OCI-LY3 (cell line): ENCODE data around the gene NR2C2AP.

Source experiments
- H2AFZ ChIP-seq: fragments of 200-600, 300-600 bp; shearing (Covaris generic); 2 replicates; pipeline ENCODE4 v1.6.0; 2014; ENCODE audit warnings: antibody characterized with exemption, low read depth, low read length
- H3K27ac ChIP-seq: fragments of 200-600, 300-600 bp; sonication (generic); 2 replicates; pipeline ENCODE4 v1.5.1; 2014; ENCODE audit warnings: mild to moderate bottlenecking, low read length, moderate library complexity, mixed read lengths
- H3K27me3 ChIP-seq: fragments of 200-600, 300-600 bp; sonication (generic); 2 replicates; pipeline ENCODE4 v1.6.1; 2014; ENCODE audit warnings: low read depth, low read length, mixed read lengths
- H3K36me3 ChIP-seq: fragments of 200-600, 300-600 bp; sonication (generic); replicated peaks from 2 replicates; pipeline ENCODE3; 2014; ENCODE audit warnings: low read depth, low read length, mixed read lengths
- H3K4me1 ChIP-seq: fragments of 300-600, 200-600 bp; sonication (generic); 2 replicates; pipeline ENCODE4 v1.6.1; 2014; ENCODE audit warnings: low read length, mixed read lengths
- H3K4me2 ChIP-seq: fragments of 200-600, 300-600 bp; sonication (generic); 2 replicates; pipeline ENCODE4 v1.6.1; 2014; ENCODE audit warnings: low read length, mixed read lengths
- H3K4me3 ChIP-seq: fragments of 300-600, 200-600 bp; sonication (generic); 2 replicates; pipeline ENCODE4 v1.5.1; 2014; ENCODE audit warnings: antibody characterized with exemption, mild to moderate bottlenecking, low read length, moderate library complexity
- H3K79me2 ChIP-seq: fragments of 300-600, 200-600 bp; shearing (Covaris generic); 2 replicates; pipeline ENCODE4 v1.6.1; 2014; ENCODE audit warnings: mild to moderate bottlenecking, low read length, mixed read lengths
- H3K9ac ChIP-seq: fragments of 300-600, 200-600 bp; shearing (Covaris generic); 2 replicates; pipeline ENCODE4 v1.6.0; 2014; ENCODE audit warnings: mild to moderate bottlenecking, low read length, moderate library complexity
- H3K9me3 ChIP-seq: fragments of 200-600, 300-600 bp; shearing (Covaris generic); 2 replicates; pipeline ENCODE4 v1.6.1; 2014; ENCODE audit warnings: low read length, mixed read lengths; ENCODE audit not compliant: insufficient read depth
- H4K20me1 ChIP-seq: fragments of 200-600, 300-600 bp; sonication (generic); 2 replicates; pipeline ENCODE4 v1.6.1; 2016; ENCODE audit warnings: low read length, mixed read lengths; ENCODE audit not compliant: insufficient read depth
- EZH2phosphoT487 ChIP-seq: fragments of 200-600 bp; shearing (Covaris generic); IDR thresholded peaks from 2 replicates; pipeline ENCODE4 v1.6.1; 2018; ENCODE audit warnings: antibody characterized with exemption, mixed run types, low read depth
- TF ChIP-seq, protein P1 (sequence below): fragments of 200-600, 300-600 bp; sonication (generic); IDR thresholded peaks from 2 replicates; pipeline ENCODE4 v1.5.1; 2014; ENCODE audit warnings: antibody characterized with exemption, low read length, low read depth

Gene NR2C2AP

DNA sequence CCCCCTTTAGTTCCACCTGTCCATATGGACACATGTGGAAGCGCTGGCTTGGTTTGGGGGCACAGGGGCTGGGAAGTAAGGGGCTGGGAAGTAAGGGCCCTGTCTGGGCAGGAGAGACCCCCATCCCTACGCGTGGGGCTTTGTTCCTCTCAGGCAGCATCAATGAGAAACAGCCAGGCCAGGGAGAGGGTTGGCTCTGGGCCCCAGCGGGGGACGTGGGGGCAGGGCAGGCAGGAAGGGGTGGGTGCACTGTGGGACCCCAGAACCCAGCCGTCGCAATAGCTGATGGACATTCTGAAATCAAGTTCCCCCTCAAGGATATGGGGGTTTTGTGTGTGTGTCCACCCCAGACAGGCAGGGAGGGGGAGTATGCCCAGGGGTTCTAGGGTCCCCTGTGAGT lies 9.7 kb upstream of the NR2C2AP start:
- Histone ChIP-seq H3K9me3 (no peaks in the 10 kb centered on the region), H3K27me3 (peaks cover 20% of the 10 kb centered on the region), H3K9ac (no peak overlapping the region), H2AFZ (no peak overlapping the region), H4K20me1 (peaks cover 3% of the 10 kb centered on the region; the same call in 1 of the 2 replicates), H3K36me3 (no peaks in the 10 kb centered on the region), H3K4me2 (no peak overlapping the region), H3K4me3 (no peak overlapping the region), H3K4me1 (peaks cover 5% of the 10 kb centered on the region; the same call in 1 of the 2 replicates), H3K27ac (no peak overlapping the region), H3K79me2 (no peaks in the 10 kb centered on the region)
- TF ChIP-seq, protein P1, sequence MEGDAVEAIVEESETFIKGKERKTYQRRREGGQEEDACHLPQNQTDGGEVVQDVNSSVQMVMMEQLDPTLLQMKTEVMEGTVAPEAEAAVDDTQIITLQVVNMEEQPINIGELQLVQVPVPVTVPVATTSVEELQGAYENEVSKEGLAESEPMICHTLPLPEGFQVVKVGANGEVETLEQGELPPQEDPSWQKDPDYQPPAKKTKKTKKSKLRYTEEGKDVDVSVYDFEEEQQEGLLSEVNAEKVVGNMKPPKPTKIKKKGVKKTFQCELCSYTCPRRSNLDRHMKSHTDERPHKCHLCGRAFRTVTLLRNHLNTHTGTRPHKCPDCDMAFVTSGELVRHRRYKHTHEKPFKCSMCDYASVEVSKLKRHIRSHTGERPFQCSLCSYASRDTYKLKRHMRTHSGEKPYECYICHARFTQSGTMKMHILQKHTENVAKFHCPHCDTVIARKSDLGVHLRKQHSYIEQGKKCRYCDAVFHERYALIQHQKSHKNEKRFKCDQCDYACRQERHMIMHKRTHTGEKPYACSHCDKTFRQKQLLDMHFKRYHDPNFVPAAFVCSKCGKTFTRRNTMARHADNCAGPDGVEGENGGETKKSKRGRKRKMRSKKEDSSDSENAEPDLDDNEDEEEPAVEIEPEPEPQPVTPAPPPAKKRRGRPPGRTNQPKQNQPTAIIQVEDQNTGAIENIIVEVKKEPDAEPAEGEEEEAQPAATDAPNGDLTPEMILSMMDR: no peak
- no peak for TF ChIP-seq EZH2phosphoT487

DNA sequence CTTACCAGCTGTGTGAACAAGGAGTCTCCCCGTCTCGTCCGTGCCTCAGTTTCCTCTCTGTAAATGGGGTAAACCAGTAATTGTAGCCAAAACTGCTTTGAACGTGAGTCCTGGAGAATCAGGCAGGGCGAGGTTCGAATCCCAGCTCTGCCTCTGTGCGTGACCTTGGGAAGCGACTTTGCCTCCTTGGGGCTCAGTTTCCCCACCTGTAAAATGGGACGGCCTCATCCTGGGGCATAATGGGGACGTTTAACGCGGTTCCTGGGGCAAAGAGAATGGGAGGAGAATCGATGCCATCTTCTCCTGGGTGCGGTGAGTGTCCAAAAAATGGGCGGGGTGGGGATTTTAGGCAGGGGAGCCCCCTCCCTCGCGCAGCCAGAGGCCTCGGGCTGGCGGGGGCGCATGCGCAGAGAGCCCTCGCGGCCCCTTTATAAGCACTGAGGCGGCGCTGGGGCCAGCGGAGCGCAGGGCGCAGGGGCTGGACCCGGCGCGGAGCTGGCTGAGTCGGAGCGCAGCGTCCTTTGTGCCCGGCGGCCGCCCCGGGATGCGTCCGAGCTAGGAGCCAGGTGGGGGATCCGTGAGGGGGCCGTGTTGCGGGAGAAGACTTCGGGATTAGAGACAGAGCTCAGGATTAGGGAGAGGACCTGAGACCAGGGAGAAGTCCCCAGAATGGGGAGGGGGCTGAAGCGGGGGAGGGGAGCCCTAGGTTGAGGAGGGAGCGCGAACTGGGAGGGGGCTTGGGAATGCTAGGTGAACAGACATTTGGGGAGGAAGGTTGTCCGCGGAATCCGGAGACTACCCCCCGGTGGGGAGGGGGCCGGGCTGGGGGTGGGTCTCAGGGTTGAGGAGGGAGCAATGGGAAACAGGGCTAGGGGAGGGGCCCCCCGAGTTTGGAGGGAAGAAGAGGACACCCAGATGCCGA lies 8.5 kb upstream of the NR2C2AP start, which contains the start of gene NCAN:
NCAN (plus strand) TSS at position 460 of the 922 bp plus-strand sequence. CDS start 4,996 bp downstream, outside the sequence.
- Histone ChIP-seq H3K9ac (no peak within 1 kb of the TSS), H3K36me3 (no peaks in the 10 kb centered on the region), H3K9me3 (no peaks in the 10 kb centered on the region), H3K4me2 (no peak within 1 kb of the TSS), H3K79me2 (no peaks in the 10 kb centered on the region), H2AFZ (no peak within 1 kb of the TSS), H3K4me1 (peaks cover 5% of the 10 kb centered on the region; the same call in 1 of the 2 replicates), H3K27me3 (peaks cover 13% of the 10 kb centered on the region), H3K27ac (no peak within 1 kb of the TSS), H4K20me1 (peaks cover 3% of the 10 kb centered on the region; the same call in 1 of the 2 replicates), H3K4me3 (no peak within 1 kb of the TSS)
- no peak for TF ChIP-seq EZH2phosphoT487
- TF ChIP-seq, protein P1: no peak

DNA sequence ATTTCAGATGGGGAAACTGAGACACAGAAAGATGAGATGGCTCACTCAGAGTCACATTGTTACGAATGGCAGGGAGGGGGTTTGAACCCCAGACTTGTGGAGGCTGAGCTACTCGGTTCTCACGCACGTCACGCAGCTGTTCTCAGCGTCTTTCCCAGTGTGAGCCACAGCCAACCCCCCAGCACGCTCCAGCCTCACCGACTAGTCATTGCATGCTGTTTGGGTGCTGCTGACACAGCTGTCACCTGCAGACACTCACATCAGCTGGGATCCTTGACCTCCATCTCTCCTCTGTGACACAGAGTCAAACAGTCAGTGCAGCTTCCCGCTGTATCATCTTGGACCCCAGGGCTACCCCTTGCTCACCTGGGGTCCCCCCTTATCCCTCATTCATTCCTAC lies 6.2 kb upstream of the NR2C2AP start:
- H3K9me3 ChIP-seq: no peaks in the 10 kb centered on the region
- H3K36me3 ChIP-seq: no peaks in the 10 kb centered on the region
- no peak overlapping the region for H3K27ac ChIP-seq
- H3K4me3 ChIP-seq: no peak overlapping the region
- H4K20me1 ChIP-seq: no peaks in the 10 kb centered on the region
- no peaks in the 10 kb centered on the region for H3K79me2 ChIP-seq
- no peak overlapping the region for H3K9ac ChIP-seq
- no peak overlapping the region for H2AFZ ChIP-seq
- H3K4me2 ChIP-seq: no peak overlapping the region
- TF ChIP-seq, protein P1: no peak
- no peak for TF ChIP-seq EZH2phosphoT487
- peaks cover 5% of the 10 kb centered on the region; the same call in 1 of the 2 replicates for H3K4me1 ChIP-seq
- peaks cover 10% of the 10 kb centered on the region for H3K27me3 ChIP-seq
